ENCODE measurements around the gene PHLDB1.
A peak's percentile ranks its signal among the peaks of the same experiment; 100 is the strongest.

GRCh38 chr11:118659314-118659952, 52.0 kb downstream of the PHLDB1 start:
- peak; percentile 91 to 97 (median 94) for TF ChIP-seq CTCF (IDR thresholded peaks at IDR 0.05)
- no peak for TF ChIP-seq POLR2A (IDR thresholded peaks at IDR 0.05)
- no peak for TF ChIP-seq EP300 (IDR thresholded peaks at IDR 0.05; ENCODE audit: low read depth)

Measured in transverse colon (tissue), 3 donors.